Activated CD8-positive, alpha-beta memory T cell treated with anti-CD3 and anti-CD28 coated beads, Interleukin-2, amount 50 U/mL, for 48 hours (primary cell): ENCODE results near the gene SYMPK.
"Not testable (repeated sequence)": the region's sequence is repeated elsewhere in the genome, so short reads cannot be mapped to it uniquely, and the experiment has no call there.

Source experiments
- DNase-seq: peaks from one replicate; pipeline ENCODE4 v3.0.0-alpha.2; 2020

Gene SYMPK

GRCh38 chr19:45862564-45863334 is at the start of gene SYMPK:
SYMPK (minus strand) TSS chr19:45863147; CDS start chr19:45854495, 8,652 bp downstream.
- DNase-seq = peak; percentile 98

- no peak for DNase-seq
These were observed 48.3 kb upstream of the SYMPK start for GRCh38 chr19:45911291-45911690.

GRCh38 chr19:45908956-45909355 is 46.0 kb upstream of the SYMPK start:
- no peak for DNase-seq

- no peak for DNase-seq
These were observed 43.3 kb upstream of the SYMPK start for GRCh38 chr19:45906221-45906620.

GRCh38 chr19:45905011-45905410 is 42.1 kb upstream of the SYMPK start:
- DNase-seq = no peak

- peak; percentile 100 for DNase-seq
These were observed 40.0 kb upstream of the SYMPK start for GRCh38 chr19:45902651-45903625.

- no peak for DNase-seq
These were observed 39.1 kb upstream of the SYMPK start, which contains the start of gene MYPOP for GRCh38 chr19:45901912-45902650. MYPOP (minus strand) TSS chr19:45902613; CDS start chr19:45901773, 840 bp downstream.

- DNase-seq = peak; percentile 72
These were observed 38.5 kb upstream of the SYMPK start for GRCh38 chr19:45901432-45901911.

- no peak for DNase-seq
These were observed 37.9 kb upstream of the SYMPK start for GRCh38 chr19:45900738-45901431.

- DNase-seq = no peak
These were observed 37.1 kb upstream of the SYMPK start for GRCh38 chr19:45899919-45900589.

- DNase-seq = no peak
These were observed 36.3 kb upstream of the SYMPK start for GRCh38 chr19:45899253-45899652.

GRCh38 chr19:45897261-45897812 is 34.4 kb upstream of the SYMPK start:
- no peak for DNase-seq

- not testable (repeated sequence) for DNase-seq
These were observed 33.1 kb upstream of the SYMPK start for GRCh38 chr19:45895983-45896599.

- no peak for DNase-seq
These were observed 32.6 kb upstream of the SYMPK start for GRCh38 chr19:45895519-45895972.

GRCh38 chr19:45890877-45891276 is 27.9 kb upstream of the SYMPK start:
- DNase-seq = no peak

GRCh38 chr19:45889210-45889885 is 26.4 kb upstream of the SYMPK start:
- no peak for DNase-seq

GRCh38 chr19:45887200-45887710 is 24.3 kb upstream of the SYMPK start:
- no peak for DNase-seq

- DNase-seq = peak; percentile 90
These were observed 23.7 kb upstream of the SYMPK start for GRCh38 chr19:45886427-45887199.
